ENCODE data around the gene FECH.
"Not testable (repeated sequence)": the region's sequence is repeated elsewhere in the genome, so short reads cannot be mapped to it uniquely, and the experiment has no call there.

FECH gene

GRCh38 chr18:57527556-57528229, 58.8 kb downstream of the FECH start:
- DNase-seq: no peak

- no peak for DNase-seq
Observed at GRCh38 chr18:57523171-57523956, 63.1 kb downstream of the FECH start.

- DNase-seq: not testable (repeated sequence)
Observed at GRCh38 chr18:57522348-57522747, 64.2 kb downstream of the FECH start.

- no peak for DNase-seq
Observed at GRCh38 chr18:57519668-57520424, 66.7 kb downstream of the FECH start.

GRCh38 chr18:57518533-57518932, 68.0 kb downstream of the FECH start:
- no peak for DNase-seq

GRCh38 chr18:57516056-57516455, 70.4 kb downstream of the FECH start:
- no peak for DNase-seq

GRCh38 chr18:57505231-57505630, 81.3 kb downstream of the FECH start:
- no peak for DNase-seq

- no peak for DNase-seq
Observed at GRCh38 chr18:57502624-57503023, 83.9 kb downstream of the FECH start.

GRCh38 chr18:57498682-57499256, 87.7 kb downstream of the FECH start:
- no peak for DNase-seq

All from GOT3 (cell line).